ENCODE results near the gene PRRG2. TPM values are rescaled to one million over a fixed set of nuclear protein-coding genes. Genes with fewer than 3 reads are reported as not detected.

PRRG2 gene
- total RNA-seq, 6 experiments from 2014 or later, result 2.5 to 5.9 (median 3.1) TPM

DNA sequence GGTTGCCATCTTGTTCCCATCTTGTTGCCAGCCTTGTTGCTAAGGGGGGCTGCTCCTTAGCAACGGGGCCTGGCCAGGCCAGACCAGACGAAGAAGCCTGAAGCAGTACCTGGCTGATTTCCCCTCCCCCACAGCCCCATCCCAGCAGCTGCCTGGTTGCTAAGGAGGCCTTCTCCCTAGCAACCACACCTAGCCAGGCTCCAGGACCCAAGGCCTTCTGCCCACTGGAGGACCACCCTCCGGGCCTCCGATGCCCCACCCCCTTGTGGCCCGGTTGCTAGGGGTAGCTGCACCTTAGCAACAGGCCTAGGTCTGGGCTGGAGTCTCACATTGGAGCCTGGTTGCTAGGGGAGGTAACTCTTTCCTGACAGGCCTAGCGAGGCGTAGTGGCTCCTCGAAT is 3.9 kb downstream of the PRRG2 start:
- H3K27me3 ChIP-seq, result no peaks in the 10 kb centered on the region
- no peak for TF ChIP-seq POLR2A (IDR thresholded peaks at IDR 0.05)
- TF ChIP-seq, protein P1, sequence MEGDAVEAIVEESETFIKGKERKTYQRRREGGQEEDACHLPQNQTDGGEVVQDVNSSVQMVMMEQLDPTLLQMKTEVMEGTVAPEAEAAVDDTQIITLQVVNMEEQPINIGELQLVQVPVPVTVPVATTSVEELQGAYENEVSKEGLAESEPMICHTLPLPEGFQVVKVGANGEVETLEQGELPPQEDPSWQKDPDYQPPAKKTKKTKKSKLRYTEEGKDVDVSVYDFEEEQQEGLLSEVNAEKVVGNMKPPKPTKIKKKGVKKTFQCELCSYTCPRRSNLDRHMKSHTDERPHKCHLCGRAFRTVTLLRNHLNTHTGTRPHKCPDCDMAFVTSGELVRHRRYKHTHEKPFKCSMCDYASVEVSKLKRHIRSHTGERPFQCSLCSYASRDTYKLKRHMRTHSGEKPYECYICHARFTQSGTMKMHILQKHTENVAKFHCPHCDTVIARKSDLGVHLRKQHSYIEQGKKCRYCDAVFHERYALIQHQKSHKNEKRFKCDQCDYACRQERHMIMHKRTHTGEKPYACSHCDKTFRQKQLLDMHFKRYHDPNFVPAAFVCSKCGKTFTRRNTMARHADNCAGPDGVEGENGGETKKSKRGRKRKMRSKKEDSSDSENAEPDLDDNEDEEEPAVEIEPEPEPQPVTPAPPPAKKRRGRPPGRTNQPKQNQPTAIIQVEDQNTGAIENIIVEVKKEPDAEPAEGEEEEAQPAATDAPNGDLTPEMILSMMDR (IDR thresholded peaks at IDR 0.05), result no peak
- intact Hi-C loops (cut with DNase I), result no loop called here
- DNase-seq, result no peak
- ATAC-seq, result no peak
- no peak overlapping the region for H3K27ac ChIP-seq
- 83% methylated on average over 2 of the region's 8 CpGs for WGBS (ENCODE audit: insufficient coverage, low coverage, low lambda C conversion rate, missing lambda C conversion rate)
- peaks cover 0 to 7% (median 0%) of the 10 kb centered on the region in 4 donors for H3K4me1 ChIP-seq
- no peaks in the 10 kb centered on the region for H3K36me3 ChIP-seq
- no peaks in the 10 kb centered on the region for H3K9me3 ChIP-seq
- H3K4me3 ChIP-seq, result no peak overlapping the region

DNA sequence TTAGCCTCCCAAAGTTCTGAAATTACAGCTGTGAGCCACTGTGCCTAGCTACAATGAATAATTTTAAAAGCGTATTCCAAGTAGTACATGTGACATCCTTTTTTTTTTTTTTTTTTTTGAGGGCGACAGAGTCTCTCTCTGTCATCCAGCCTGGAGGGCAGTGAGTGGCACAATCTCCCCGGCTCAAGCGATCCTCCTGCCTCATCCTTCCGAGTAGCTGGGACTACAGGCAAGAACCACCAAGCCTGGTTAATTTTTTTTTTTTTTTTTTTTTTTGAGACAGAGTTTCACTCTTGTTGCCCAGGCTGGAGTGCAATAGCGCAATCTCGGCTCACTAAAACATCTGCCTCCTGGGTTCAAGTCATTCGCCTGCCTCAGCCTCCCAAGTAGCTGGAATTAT is 6.1 kb downstream of the PRRG2 start:
- WGBS (ENCODE audit: insufficient coverage, low coverage, low lambda C conversion rate, missing lambda C conversion rate), result 73% methylated on average over 5 of the region's 8 CpGs
- intact Hi-C loops (cut with DNase I), result no loop called here
- no peak overlapping the region for H3K4me3 ChIP-seq
- no peaks in the 10 kb centered on the region for H3K27me3 ChIP-seq
- ATAC-seq (no peak), DNase-seq (no peak)
- TF ChIP-seq, protein P1 (IDR thresholded peaks at IDR 0.05), result no peak
- no peak for TF ChIP-seq POLR2A (IDR thresholded peaks at IDR 0.05)
- no peaks in the 10 kb centered on the region for H3K9me3 ChIP-seq
- H3K4me1 ChIP-seq, result no peaks in the 10 kb centered on the region
- H3K36me3 ChIP-seq, result no peaks in the 10 kb centered on the region
- H3K27ac ChIP-seq, result no peak overlapping the region

GRCh38 chr19:49588365-49589122 is 7.4 kb downstream of the PRRG2 start:
- H3K4me3 ChIP-seq, result no peak overlapping the region
- intact Hi-C loops (cut with DNase I), result no loop called here

DNA sequence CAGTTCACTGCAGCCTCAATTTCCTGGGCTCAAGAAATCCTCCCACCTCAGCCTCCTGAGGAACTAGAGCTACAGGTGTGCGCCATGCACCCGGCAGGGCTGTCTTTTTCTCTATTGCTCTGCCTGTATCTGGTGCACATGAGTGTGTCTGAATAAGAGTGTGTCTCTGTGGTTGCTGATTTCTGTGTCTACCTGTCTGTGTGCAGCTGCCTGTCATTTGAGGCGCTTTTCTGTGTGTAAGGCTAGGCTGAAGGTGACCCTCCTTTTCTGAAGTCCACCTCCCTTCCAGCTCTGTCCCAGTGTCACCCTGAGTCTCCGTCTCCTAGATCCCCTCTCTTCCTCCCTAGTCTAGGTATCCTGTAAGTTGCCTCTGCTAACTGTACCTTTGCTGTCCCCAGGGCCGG is 8.4 kb downstream of the PRRG2 start:
- 49% methylated on average over 5 of the region's 5 CpGs for WGBS (ENCODE audit: insufficient coverage, low coverage, low lambda C conversion rate, missing lambda C conversion rate)
- peak in 1 of 4 donors; percentile 1 for ATAC-seq
- Histone ChIP-seq H3K36me3 (peaks cover 0 to 4% (median 1%) of the 10 kb centered on the region in 4 donors), H3K4me3 (peak overlapping the region in 1 of 3 donors; percentile 77), H3K27me3 (no peaks in the 10 kb centered on the region), H3K4me1 (peaks cover 0 to 4% (median 0%) of the 10 kb centered on the region in 4 donors), H3K9me3 (no peaks in the 10 kb centered on the region), H3K27ac (peak overlapping the region in 1 of 3 donors; percentile 39)
- intact Hi-C loops (cut with DNase I), result no loop called here
- no peak for DNase-seq
- no peak for TF ChIP-seq POLR2A (IDR thresholded peaks at IDR 0.05)
- TF ChIP-seq, protein P1 (IDR thresholded peaks at IDR 0.05), result no peak

More at GRCh38 chr19:49588365-49589122, 7.4 kb downstream of the PRRG2 start:
- no peak for ATAC-seq
- 75% methylated on average over 11 of the region's 18 CpGs for WGBS (ENCODE audit: insufficient coverage, low coverage, low lambda C conversion rate, missing lambda C conversion rate)
- Histone ChIP-seq H3K4me1 (peaks cover 0 to under 1% (median 0%) of the 10 kb centered on the region in 4 donors), H3K9me3 (no peaks in the 10 kb centered on the region), H3K27ac (no peak overlapping the region), H3K36me3 (peaks cover 0 to under 1% (median 0%) of the 10 kb centered on the region in 4 donors), H3K27me3 (no peaks in the 10 kb centered on the region)
- TF ChIP-seq POLR2A (IDR thresholded peaks at IDR 0.05), result no peak
- TF ChIP-seq, protein P1 (IDR thresholded peaks at IDR 0.05), result no peak
- DNase-seq, result peak in 1 of 3 donors; percentile 26
